HCT116 (cell line): ENCODE results near the gene MERTK. TPM values are rescaled to one million over a fixed set of nuclear protein-coding genes. Genes with fewer than 3 reads are reported as not detected.

Experiments used
- ATAC-seq: fragments of 200-7000 bp; cut with Tn5 transposase; 2 replicates; pipeline ENCODE4 v1.9.1; 2020; ENCODE audit warnings: mild to moderate bottlenecking, moderate library complexity
- BruUV-seq: library from RNA; stranded (reverse); fragments of 400-500 nt; replicated peaks from 2 replicates; lab custom pipeline; 2021; lab: Mats Ljungman, UMichigan
- CTCF ChIA-PET: fragments of 300-600 bp; sonication (Branson Sonifier 250); formaldehyde crosslinking; loops from one replicate; lab custom pipeline; 2021; ENCODE audit warnings: antibody characterized with exemption; lab: Charles Lee
- POLR2A ChIA-PET: fragments of 300-600, 350-600 bp; sonication (Branson Sonifier 250); formaldehyde crosslinking; loops from one replicate; lab custom pipeline; 2021; ENCODE audit warnings: antibody characterized with exemption; lab: Charles Lee
- RAD21 ChIA-PET, 2 experiments: fragments of 300-600 bp; sonication (Branson Sonifier 250); formaldehyde crosslinking; loops; one replicate each; lab custom pipeline; 2023; ENCODE audit warnings: low total read pairs in 2 of 2; ENCODE audit not compliant: uncharacterized antibody in 2 of 2, unreplicated experiment in 2 of 2, low non-redundant PET in 1 of 2; lab: Charles Lee
- DNase-seq: peaks from one replicate; pipeline ENCODE4 v3.0.0-alpha.2; 2010; ENCODE audit warnings: low read depth, low spot score
- H2AFZ ChIP-seq: fragments of 200-600 bp; shearing (Covaris generic), sonication (generic); 2 replicates; pipeline ENCODE4 v1.6.1; 2017; ENCODE audit warnings: low read depth, mixed run types, mixed read lengths, antibody characterized with exemption, low read length; ENCODE audit not compliant: poor library complexity, severe bottlenecking
- H3K27ac ChIP-seq: 2 replicates; pipeline ENCODE4 v1.5.1; 2012; ENCODE audit warnings: low read depth, low read length
- H3K27me3 ChIP-seq: fragments of 200-600 bp; sonication (generic); 2 replicates; pipeline ENCODE4 v1.6.1; 2016; ENCODE audit warnings: mixed run types, low read length, mixed read lengths; ENCODE audit not compliant: insufficient read depth
- H3K36me3 ChIP-seq, 2 experiments: fragments of 200-500 bp in 1 of 2; fragments of 200-600 bp in 1 of 2; sonication (Bioruptor generic) in 1 of 2; sonication (generic) in 1 of 2; 2 replicates each; pipeline versions ENCODE4 v1.5.1 to v1.6.1; 2014 to 2016; ENCODE audit warnings: low read length in 2 of 2, inconsistent platforms in 1 of 2, mixed read lengths in 1 of 2, mixed run types in 1 of 2; ENCODE audit not compliant: insufficient read depth in 2 of 2, control insufficient read depth in 1 of 2
- H3K4me1 ChIP-seq, 2 experiments: fragments of 200-600 bp in 1 of 2; sonication (generic) in 1 of 2; 2 replicates each; pipeline versions ENCODE4 v1.5.1 to v1.6.1; 2012 to 2017; ENCODE audit warnings: low read length in 2 of 2, inconsistent platforms in 1 of 2, mild to moderate bottlenecking in 1 of 2, mixed read lengths in 1 of 2, mixed run types in 1 of 2, moderate library complexity in 1 of 2; ENCODE audit not compliant: insufficient read depth in 2 of 2, control insufficient read depth in 1 of 2
- H3K4me2 ChIP-seq: fragments of 200-600 bp; sonication (generic); 2 replicates; pipeline ENCODE4 v1.6.1; 2017; ENCODE audit warnings: mixed run types, low read length, mixed read lengths
- H3K4me3 ChIP-seq, 2 experiments: fragments of 200-600 bp in 1 of 2; sonication (generic) in 1 of 2; replicated peaks in 1 of 2; 2 replicates each; pipeline ENCODE4 v1.5.1; 2011 to 2016; ENCODE audit warnings: low read length in 2 of 2, control low read depth in 1 of 2, low read depth in 1 of 2, mild to moderate bottlenecking in 1 of 2, mixed read lengths in 1 of 2, mixed run types in 1 of 2
- H3K79me2 ChIP-seq: fragments of 200-600 bp; sonication (generic); 2 replicates; pipeline ENCODE4 v1.6.1; 2017; ENCODE audit warnings: mild to moderate bottlenecking, mixed run types, low read length, moderate library complexity, mixed read lengths; ENCODE audit not compliant: insufficient read depth
- H3K9ac ChIP-seq: fragments of 200-600 bp; sonication (generic); 2 replicates; pipeline ENCODE4 v1.6.1; 2016; ENCODE audit warnings: low read length, mixed read lengths
- H3K9me2 ChIP-seq: fragments of 200-600 bp; sonication (generic), shearing (Covaris generic); 2 replicates; pipeline ENCODE4 v1.6.1; 2017; ENCODE audit warnings: mixed run types, mild to moderate bottlenecking, moderate library complexity; ENCODE audit not compliant: insufficient read depth
- H3K9me3 ChIP-seq, 2 experiments: fragments of 200-500 bp in 1 of 2; fragments of 200-600 bp in 1 of 2; sonication (Bioruptor generic) in 1 of 2; sonication (generic) in 1 of 2; 2 replicates each; pipeline ENCODE4 v1.6.1; 2014 to 2017; ENCODE audit warnings: low read length in 2 of 2, mixed read lengths in 2 of 2, inconsistent platforms in 1 of 2, low read depth in 1 of 2, mild to moderate bottlenecking in 1 of 2, mixed run types in 1 of 2, moderate library complexity in 1 of 2; ENCODE audit not compliant: control insufficient read depth in 1 of 2, insufficient read depth in 1 of 2
- H4K20me1 ChIP-seq: fragments of 200-600 bp; sonication (generic), shearing (Covaris generic); 2 replicates; pipeline ENCODE4 v1.6.1; 2017; ENCODE audit warnings: mixed run types, mild to moderate bottlenecking, moderate library complexity; ENCODE audit not compliant: insufficient read depth
- EGR1 ChIP-seq: IDR thresholded peaks from 2 replicates; pipeline ENCODE4 v1.6.1; 2012; ENCODE audit warnings: low read depth
- EZH2 ChIP-seq: fragments of 200-600 bp; sonication (generic); IDR thresholded peaks from 2 replicates; pipeline ENCODE4 v1.6.1; 2017; ENCODE audit warnings: antibody characterized with exemption, mixed run types
- JUND ChIP-seq: IDR thresholded peaks from 2 replicates; pipeline ENCODE4 v1.6.1; 2012
- POLR2A ChIP-seq: IDR thresholded peaks from 2 replicates; pipeline ENCODE4 v1.7.0; 2011; ENCODE audit warnings: borderline replicate concordance; ENCODE audit not compliant: insufficient read depth, insufficient read length; ENCODE audit errors: extremely low read depth
- RAD21 ChIP-seq: IDR thresholded peaks from 2 replicates; pipeline ENCODE4 v1.6.1; 2012; ENCODE audit warnings: low read depth, mild to moderate bottlenecking
- SIN3A ChIP-seq: IDR thresholded peaks from 2 replicates; pipeline ENCODE4 v1.6.1; 2012; ENCODE audit warnings: low read depth
- SRF ChIP-seq: IDR thresholded peaks from 2 replicates; pipeline ENCODE4 v1.6.1; 2012; ENCODE audit warnings: low read depth
- TCF7L2 ChIP-seq: IDR thresholded peaks from 2 replicates; pipeline ENCODE4 v1.7.0; 2011; ENCODE audit warnings: borderline replicate concordance, inconsistent platforms; ENCODE audit not compliant: insufficient read depth, insufficient read length; ENCODE audit errors: extremely low read depth
- YY1 ChIP-seq: IDR thresholded peaks from 2 replicates; pipeline ENCODE4 v1.6.1; 2011; ENCODE audit warnings: low read length, low read depth, moderate library complexity, mild to moderate bottlenecking; ENCODE audit not compliant: insufficient replicate concordance; ENCODE audit errors: extremely low read depth
- ZFX ChIP-seq: fragments of 450-650 bp; IDR thresholded peaks from 2 replicates; pipeline ENCODE4 v1.6.1; 2017
- ZNF274 ChIP-seq: fragments of 200-500 bp; sonication (Bioruptor generic); IDR thresholded peaks from 2 replicates; pipeline ENCODE4 v1.6.1; 2014; ENCODE audit warnings: mild to moderate bottlenecking, low read depth, low read length, inconsistent platforms
- intact Hi-C: fragments of 100-400 bp; cut with micrococcal nuclease; formaldehyde crosslinking; loops from 2 replicates; pipeline ENCODE4 v1.10.0; 2022
- total RNA-seq: library from RNA; stranded (reverse); gene quantifications from one replicate; pipeline ENCODE4 v1.2.1, GENCODE V29; 2021; ENCODE audit not compliant: unreplicated experiment
- TF ChIP-seq, protein P1 (sequence below): IDR thresholded peaks from 2 replicates; pipeline ENCODE4 v1.6.1; 2012
- TF ChIP-seq, protein P2 (sequence below): IDR thresholded peaks from 2 replicates; pipeline ENCODE4 v1.6.1; 2012
- TF ChIP-seq, protein P3 (sequence below): IDR thresholded peaks from 2 replicates; pipeline ENCODE4 v1.6.1; 2012; ENCODE audit warnings: low read depth

MERTK gene
- total RNA-seq, 1 experiment from 2014 or later = 5.7 TPM

DNA sequence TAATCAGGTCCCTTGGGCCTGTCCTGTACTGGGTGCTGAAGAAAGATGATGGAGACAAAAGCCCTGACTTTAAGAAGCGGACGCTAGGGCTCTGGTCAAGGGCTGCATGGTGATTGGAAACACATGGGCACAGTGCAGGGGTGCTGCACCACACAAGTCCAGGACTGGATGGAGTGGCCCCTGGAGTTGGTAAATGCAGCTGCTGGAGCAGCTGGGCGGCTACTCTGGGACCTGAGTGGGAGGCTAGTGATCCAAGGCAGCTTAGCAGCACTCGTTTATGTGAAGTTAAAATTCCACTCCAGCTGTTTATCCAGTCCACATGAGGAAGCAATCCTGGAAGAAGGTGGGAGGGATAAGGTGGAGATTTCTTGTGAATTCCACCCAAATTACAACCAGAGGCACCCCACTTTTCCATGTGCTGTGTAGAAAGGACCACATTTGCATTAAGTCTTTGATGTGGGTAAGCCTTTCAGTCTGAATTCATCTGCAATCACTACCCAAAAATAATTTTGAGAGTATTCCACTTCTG lies 24.9 kb downstream of the MERTK start:
- ATAC-seq = no peak
- no peak for DNase-seq
- H3K4me2 ChIP-seq = no peak overlapping the region
- no TSS peak for BruUV-seq
- H3K9ac ChIP-seq = no peak overlapping the region
- RAD21 ChIA-PET = no interaction called here
- intact Hi-C loops = no loop called here
- no peak overlapping the region for H2AFZ ChIP-seq
- no peaks in the 10 kb centered on the region for H3K36me3 ChIP-seq
- CTCF ChIA-PET = no interaction called here
- peaks cover 11 to 19% of the 10 kb centered on the region in 2 experiments; a peak in 3 of 4 replicates for H3K4me1 ChIP-seq
- H3K9me3 ChIP-seq = no peaks in the 10 kb centered on the region
- no peaks in the 10 kb centered on the region for H4K20me1 ChIP-seq
- no peak for TF ChIP-seq TCF7L2
- no peak for TF ChIP-seq YY1
- TF ChIP-seq ZNF274 = no peak
- no peak for TF ChIP-seq SRF
- TF ChIP-seq EZH2 = no peak
- no peak for TF ChIP-seq EGR1
- TF ChIP-seq, protein P1, sequence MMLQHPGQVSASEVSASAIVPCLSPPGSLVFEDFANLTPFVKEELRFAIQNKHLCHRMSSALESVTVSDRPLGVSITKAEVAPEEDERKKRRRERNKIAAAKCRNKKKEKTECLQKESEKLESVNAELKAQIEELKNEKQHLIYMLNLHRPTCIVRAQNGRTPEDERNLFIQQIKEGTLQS = no peak
- TF ChIP-seq ZFX = no peak
- TF ChIP-seq RAD21 = no peak
- no peak for TF ChIP-seq JUND
- no peak for TF ChIP-seq POLR2A
- TF ChIP-seq, protein P2, sequence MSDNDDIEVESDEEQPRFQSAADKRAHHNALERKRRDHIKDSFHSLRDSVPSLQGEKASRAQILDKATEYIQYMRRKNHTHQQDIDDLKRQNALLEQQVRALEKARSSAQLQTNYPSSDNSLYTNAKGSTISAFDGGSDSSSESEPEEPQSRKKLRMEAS = no peak
- TF ChIP-seq SIN3A = no peak
- TF ChIP-seq, protein P3, sequence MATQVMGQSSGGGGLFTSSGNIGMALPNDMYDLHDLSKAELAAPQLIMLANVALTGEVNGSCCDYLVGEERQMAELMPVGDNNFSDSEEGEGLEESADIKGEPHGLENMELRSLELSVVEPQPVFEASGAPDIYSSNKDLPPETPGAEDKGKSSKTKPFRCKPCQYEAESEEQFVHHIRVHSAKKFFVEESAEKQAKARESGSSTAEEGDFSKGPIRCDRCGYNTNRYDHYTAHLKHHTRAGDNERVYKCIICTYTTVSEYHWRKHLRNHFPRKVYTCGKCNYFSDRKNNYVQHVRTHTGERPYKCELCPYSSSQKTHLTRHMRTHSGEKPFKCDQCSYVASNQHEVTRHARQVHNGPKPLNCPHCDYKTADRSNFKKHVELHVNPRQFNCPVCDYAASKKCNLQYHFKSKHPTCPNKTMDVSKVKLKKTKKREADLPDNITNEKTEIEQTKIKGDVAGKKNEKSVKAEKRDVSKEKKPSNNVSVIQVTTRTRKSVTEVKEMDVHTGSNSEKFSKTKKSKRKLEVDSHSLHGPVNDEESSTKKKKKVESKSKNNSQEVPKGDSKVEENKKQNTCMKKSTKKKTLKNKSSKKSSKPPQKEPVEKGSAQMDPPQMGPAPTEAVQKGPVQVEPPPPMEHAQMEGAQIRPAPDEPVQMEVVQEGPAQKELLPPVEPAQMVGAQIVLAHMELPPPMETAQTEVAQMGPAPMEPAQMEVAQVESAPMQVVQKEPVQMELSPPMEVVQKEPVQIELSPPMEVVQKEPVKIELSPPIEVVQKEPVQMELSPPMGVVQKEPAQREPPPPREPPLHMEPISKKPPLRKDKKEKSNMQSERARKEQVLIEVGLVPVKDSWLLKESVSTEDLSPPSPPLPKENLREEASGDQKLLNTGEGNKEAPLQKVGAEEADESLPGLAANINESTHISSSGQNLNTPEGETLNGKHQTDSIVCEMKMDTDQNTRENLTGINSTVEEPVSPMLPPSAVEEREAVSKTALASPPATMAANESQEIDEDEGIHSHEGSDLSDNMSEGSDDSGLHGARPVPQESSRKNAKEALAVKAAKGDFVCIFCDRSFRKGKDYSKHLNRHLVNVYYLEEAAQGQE = no peak
- no peaks in the 10 kb centered on the region for H3K79me2 ChIP-seq
- POLR2A ChIA-PET = no interaction called here
- H3K27ac ChIP-seq = no peak overlapping the region
- no peak overlapping the region for H3K4me3 ChIP-seq
- no peaks in the 10 kb centered on the region for H3K9me2 ChIP-seq
- H3K27me3 ChIP-seq = no peaks in the 10 kb centered on the region
